ENCODE results near the gene MOCS1. TPM values are rescaled to one million over a fixed set of nuclear protein-coding genes. Genes with fewer than 3 reads are reported as not detected.
A peak's percentile ranks its signal among the peaks of the same experiment; 100 is the strongest.

MOCS1 gene
- total RNA-seq, 1 experiment from 2014 or later = 22.7 TPM

- DNase-seq (ENCODE audit: low read depth) = no peak
These were observed 16.0 kb upstream of the MOCS1 start for GRCh38 chr6:39950125-39950720.

GRCh38 chr6:39948199-39948791, 14.0 kb upstream of the MOCS1 start:
- DNase-seq (ENCODE audit: low read depth) = no peak

- DNase-seq (ENCODE audit: low read depth) = no peak
These were observed 13.4 kb upstream of the MOCS1 start for GRCh38 chr6:39947611-39948068.

- DNase-seq (ENCODE audit: low read depth) = no peak
These were observed 11.4 kb upstream of the MOCS1 start for GRCh38 chr6:39945626-39946025.

GRCh38 chr6:39942903-39943580, 8.8 kb upstream of the MOCS1 start:
- DNase-seq (ENCODE audit: low read depth) = no peak

GRCh38 chr6:39941820-39942219, 7.6 kb upstream of the MOCS1 start:
- no peak for DNase-seq (ENCODE audit: low read depth)

GRCh38 chr6:39941138-39941537, 6.9 kb upstream of the MOCS1 start:
- no peak for DNase-seq (ENCODE audit: low read depth)

- DNase-seq (ENCODE audit: low read depth) = no peak
These were observed 4.8 kb upstream of the MOCS1 start for GRCh38 chr6:39938773-39939654.

- no peak for DNase-seq (ENCODE audit: low read depth)
These were observed 3.5 kb upstream of the MOCS1 start for GRCh38 chr6:39937686-39938333.

GRCh38 chr6:39936857-39937256, 2.6 kb upstream of the MOCS1 start:
- no peak for DNase-seq (ENCODE audit: low read depth)

- no peak for DNase-seq (ENCODE audit: low read depth)
These were observed 979 bp upstream of the MOCS1 start for GRCh38 chr6:39935241-39935640.

- no peak for DNase-seq (ENCODE audit: low read depth)
These were observed 562 bp downstream of the MOCS1 start for GRCh38 chr6:39933669-39934130.

GRCh38 chr6:39932386-39932910, 1.8 kb downstream of the MOCS1 start:
- DNase-seq (ENCODE audit: low read depth) = no peak

GRCh38 chr6:39931607-39932006, 2.7 kb downstream of the MOCS1 start:
- no peak for DNase-seq (ENCODE audit: low read depth)

GRCh38 chr6:39930540-39930939, 3.7 kb downstream of the MOCS1 start:
- DNase-seq (ENCODE audit: low read depth) = no peak

GRCh38 chr6:39929733-39930461, 4.4 kb downstream of the MOCS1 start:
- peak; percentile 58 for DNase-seq (ENCODE audit: low read depth)

GRCh38 chr6:39929039-39929732, 5.1 kb downstream of the MOCS1 start:
- DNase-seq (ENCODE audit: low read depth) = peak; percentile 45

- DNase-seq (ENCODE audit: low read depth) = peak; percentile 67
These were observed 7.1 kb downstream of the MOCS1 start for GRCh38 chr6:39927159-39927558.

- peak; percentile 33 for DNase-seq (ENCODE audit: low read depth)
These were observed 7.6 kb downstream of the MOCS1 start for GRCh38 chr6:39926668-39927067.

- DNase-seq (ENCODE audit: low read depth) = no peak
These were observed 8.4 kb downstream of the MOCS1 start for GRCh38 chr6:39925931-39926290.
